PC-3 (cell line): ENCODE results near the gene UNC13D. TPM values are rescaled to one million over a fixed set of nuclear protein-coding genes. Genes with fewer than 3 reads are reported as not detected.

Experiments
- ATAC-seq: fragments of 200-7000 bp; cut with Tn5 transposase; 2 replicates; pipeline ENCODE4 v1.9.1; 2020; ENCODE audit warnings: mild to moderate bottlenecking, moderate library complexity
- BruUV-seq: library from RNA; stranded (reverse); fragments of 400-500 nt; replicated peaks from 2 replicates; lab custom pipeline; 2021; lab: Mats Ljungman, UMichigan
- CTCF ChIA-PET: fragments of 300-600 bp; sonication (Branson Sonifier 250); formaldehyde crosslinking; loops from one replicate; lab custom pipeline; 2022; ENCODE audit warnings: antibody characterized with exemption; lab: Charles Lee
- POLR2A ChIA-PET: fragments of 300-600 bp; sonication (Branson Sonifier 250); formaldehyde crosslinking; loops from one replicate; lab custom pipeline; 2022; ENCODE audit warnings: antibody characterized with exemption; ENCODE audit not compliant: unreplicated experiment; lab: Charles Lee
- DNase-seq: peaks from one replicate; pipeline ENCODE4 v3.0.0-alpha.2; 2015
- H2AFZ ChIP-seq: fragments of 300-600 bp; sonication (generic); 2 replicates; pipeline ENCODE4 v1.6.0; 2016; ENCODE audit warnings: antibody characterized with exemption, low read length
- H3F3A ChIP-seq: fragments of 300-600 bp; sonication (generic); one replicate; pipeline ENCODE4 v1.6.0; 2017; ENCODE audit warnings: antibody characterized with exemption, low read length, control low read depth, mild to moderate bottlenecking; ENCODE audit not compliant: unreplicated experiment
- H3K27ac ChIP-seq: fragments of 300-600 bp; sonication (generic); 2 replicates; pipeline ENCODE4 v1.5.1; 2016; ENCODE audit warnings: mild to moderate bottlenecking, low read length
- H3K27me3 ChIP-seq: fragments of 300-600 bp; sonication (generic); 2 replicates; pipeline ENCODE4 v1.6.1; 2016; ENCODE audit warnings: low read length, mixed read lengths
- H3K36me3 ChIP-seq: fragments of 300-600 bp; sonication (generic); 2 replicates; pipeline ENCODE4 v1.6.1; 2016; ENCODE audit warnings: low read depth, mixed run types, low read length, mixed read lengths
- H3K4me1 ChIP-seq: fragments of 300-600 bp; sonication (generic); 2 replicates; pipeline ENCODE4 v1.5.1; 2016; ENCODE audit warnings: low read length; ENCODE audit not compliant: insufficient read depth
- H3K4me2 ChIP-seq: fragments of 300-600 bp; sonication (generic); 2 replicates; pipeline ENCODE4 v1.6.0; 2016; ENCODE audit warnings: low read length
- H3K4me3 ChIP-seq: fragments of 300-600 bp; sonication (generic); 2 replicates; pipeline ENCODE4 v1.5.1; 2016; ENCODE audit warnings: mild to moderate bottlenecking, low read length, mixed read lengths
- H3K79me2 ChIP-seq: fragments of 300-600 bp; sonication (generic); 2 replicates; pipeline ENCODE4 v1.6.1; 2017; ENCODE audit warnings: low read length, mixed read lengths
- H3K9ac ChIP-seq: fragments of 300-600 bp; sonication (generic); 2 replicates; pipeline ENCODE4 v1.6.0; 2016; ENCODE audit warnings: mild to moderate bottlenecking, low read length
- H3K9me2 ChIP-seq: fragments of 300-600 bp; sonication (generic); replicated peaks from 2 replicates; pipeline ENCODE4 v1.6.1; 2016; ENCODE audit warnings: mixed run types, low read length, mixed read lengths
- H3K9me3 ChIP-seq: fragments of 300-600 bp; sonication (generic); 2 replicates; pipeline ENCODE4 v1.6.1; 2016; ENCODE audit warnings: low read length, mixed read lengths
- H4K20me1 ChIP-seq: fragments of 300-600 bp; sonication (generic); 2 replicates; pipeline ENCODE4 v1.6.1; 2016; ENCODE audit warnings: low read length, mixed read lengths
- CTCF ChIP-seq: fragments of 300-600 bp; sonication (generic); conservative IDR thresholded peaks from 2 replicates; pipeline ENCODE4 v1.5.1; 2017; ENCODE audit warnings: antibody characterized with exemption, low read depth, mild to moderate bottlenecking, low read length
- EZH2 ChIP-seq: fragments of 300-600 bp; sonication (generic); IDR thresholded peaks from one replicate; pipeline ENCODE4 v1.6.1; 2017; ENCODE audit warnings: antibody characterized with exemption, mild to moderate bottlenecking, low read length; ENCODE audit not compliant: unreplicated experiment
- EZH2phosphoT487 ChIP-seq: fragments of 300-600 bp; sonication (generic); IDR thresholded peaks from 2 replicates; pipeline ENCODE4 v1.6.1; 2018; ENCODE audit warnings: mild to moderate bottlenecking, antibody characterized with exemption, low read length, borderline replicate concordance
- intact Hi-C: fragments of 100-400 bp; cut with micrococcal nuclease; formaldehyde crosslinking; loops from 2 replicates; pipeline ENCODE4 v1.9.0; 2023
- total RNA-seq: library from RNA; depleted of rRNA; stranded (reverse); fragments of >200 nt; gene quantifications from 2 replicates; pipeline ENCODE4 v1.2.3, GENCODE V29; 2014

Gene UNC13D
- total RNA-seq, 1 experiment from 2014 or later, result 43.9 TPM

- no peak for DNase-seq
- no peak overlapping the region for H2AFZ ChIP-seq
- no TSS peak for BruUV-seq
- intact Hi-C loops, result loop anchor here (2.0 kb wide), 1 partner anchor 27 kb away; no protein-coding TSS in a partner anchor
- H3K79me2 ChIP-seq, result no peaks in the 10 kb centered on the region
- H3F3A ChIP-seq, result no peaks in the 10 kb centered on the region
- H3K36me3 ChIP-seq, result no peaks in the 10 kb centered on the region; the same call in 1 of the 2 replicates
- H3K4me2 ChIP-seq, result no peak overlapping the region
- H3K4me1 ChIP-seq, result peaks cover 12% of the 10 kb centered on the region
- ChIA-PET POLR2A (interaction anchor here (0.6 kb wide), 1 partner anchor 167 kb away, joined by 4 read pairs; a partner anchor contains a TSS), CTCF (interaction anchor here (0.6 kb wide), 1 partner anchor 27 kb away, joined by 3 read pairs; no protein-coding TSS in a partner anchor)
- H3K9me3 ChIP-seq, result no peaks in the 10 kb centered on the region
- no peak for ATAC-seq
- H3K9me2 ChIP-seq, result no peaks in the 10 kb centered on the region
- no peaks in the 10 kb centered on the region for H3K27me3 ChIP-seq
- H3K9ac ChIP-seq, result no peak overlapping the region
- no peak overlapping the region for H3K27ac ChIP-seq
- no peak overlapping the region for H3K4me3 ChIP-seq
- no peaks in the 10 kb centered on the region for H4K20me1 ChIP-seq
- TF ChIP-seq EZH2phosphoT487 (no peak), EZH2 (no peak), CTCF (no peak)
Measured at GRCh38 chr17:75813081-75814020, 30.9 kb downstream of the UNC13D start.

- DNase-seq (no peak), ATAC-seq (no peak)
- Histone ChIP-seq H3K9me3 (no peaks in the 10 kb centered on the region), H3K36me3 (no peaks in the 10 kb centered on the region; the same call in 1 of the 2 replicates), H3K4me3 (no peak overlapping the region), H2AFZ (no peak overlapping the region), H4K20me1 (no peaks in the 10 kb centered on the region), H3K27ac (no peak overlapping the region), H3K79me2 (no peaks in the 10 kb centered on the region), H3F3A (no peaks in the 10 kb centered on the region), H3K9me2 (no peaks in the 10 kb centered on the region), H3K9ac (no peak overlapping the region), H3K27me3 (no peaks in the 10 kb centered on the region), H3K4me1 (peaks cover 12% of the 10 kb centered on the region), H3K4me2 (no peak overlapping the region)
- CTCF ChIA-PET, result interaction anchor here (0.6 kb wide), 1 partner anchor 26 kb away, joined by 3 read pairs; no protein-coding TSS in a partner anchor
- no TSS peak for BruUV-seq
- POLR2A ChIA-PET, result interaction anchor here (0.6 kb wide), 1 partner anchor 166 kb away, joined by 4 read pairs; a partner anchor contains a TSS
- no peak for TF ChIP-seq CTCF
- no peak for TF ChIP-seq EZH2phosphoT487
- TF ChIP-seq EZH2, result no peak
- intact Hi-C loops, result no loop called here
Measured at GRCh38 chr17:75812096-75813013, 31.8 kb downstream of the UNC13D start.
